ENCODE measurements around the gene ZXDC.

Gene ZXDC

DNA sequence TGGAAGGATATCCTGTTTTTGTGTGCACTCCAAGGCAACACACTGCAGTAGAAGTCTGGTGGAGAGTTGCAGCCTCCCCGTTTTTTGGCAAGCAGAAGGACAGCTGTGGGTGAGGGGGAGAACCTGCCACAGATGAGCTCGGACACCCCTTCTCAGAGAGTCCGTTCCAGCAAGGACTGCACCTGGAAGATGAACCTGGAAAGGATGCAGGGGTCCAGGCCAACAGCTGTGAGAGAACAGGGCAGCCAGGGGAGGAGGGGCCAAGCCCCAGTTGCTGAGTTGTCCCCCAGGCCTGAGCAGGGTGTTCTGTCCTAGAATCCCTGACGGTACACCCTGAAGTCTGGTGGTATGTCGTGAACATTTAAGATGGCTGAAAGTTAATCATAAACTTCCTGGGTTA, 30.2 kb downstream of the ZXDC start:
- DNase-seq: no peak
- peaks cover 17% of the 10 kb centered on the region for H3K36me3 ChIP-seq
- no peak overlapping the region for H3K27ac ChIP-seq
- TF ChIP-seq, protein P1, sequence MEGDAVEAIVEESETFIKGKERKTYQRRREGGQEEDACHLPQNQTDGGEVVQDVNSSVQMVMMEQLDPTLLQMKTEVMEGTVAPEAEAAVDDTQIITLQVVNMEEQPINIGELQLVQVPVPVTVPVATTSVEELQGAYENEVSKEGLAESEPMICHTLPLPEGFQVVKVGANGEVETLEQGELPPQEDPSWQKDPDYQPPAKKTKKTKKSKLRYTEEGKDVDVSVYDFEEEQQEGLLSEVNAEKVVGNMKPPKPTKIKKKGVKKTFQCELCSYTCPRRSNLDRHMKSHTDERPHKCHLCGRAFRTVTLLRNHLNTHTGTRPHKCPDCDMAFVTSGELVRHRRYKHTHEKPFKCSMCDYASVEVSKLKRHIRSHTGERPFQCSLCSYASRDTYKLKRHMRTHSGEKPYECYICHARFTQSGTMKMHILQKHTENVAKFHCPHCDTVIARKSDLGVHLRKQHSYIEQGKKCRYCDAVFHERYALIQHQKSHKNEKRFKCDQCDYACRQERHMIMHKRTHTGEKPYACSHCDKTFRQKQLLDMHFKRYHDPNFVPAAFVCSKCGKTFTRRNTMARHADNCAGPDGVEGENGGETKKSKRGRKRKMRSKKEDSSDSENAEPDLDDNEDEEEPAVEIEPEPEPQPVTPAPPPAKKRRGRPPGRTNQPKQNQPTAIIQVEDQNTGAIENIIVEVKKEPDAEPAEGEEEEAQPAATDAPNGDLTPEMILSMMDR (IDR thresholded peaks at IDR 0.05; ENCODE audit: low read depth, low read length): no peak
- no peaks in the 10 kb centered on the region for H3K9me3 ChIP-seq (ENCODE audit: severe bottlenecking)
- H3K4me3 ChIP-seq (ENCODE audit: low read depth, low read length): no peak overlapping the region
- no peaks in the 10 kb centered on the region for H3K27me3 ChIP-seq (ENCODE audit: insufficient read depth, low read depth, severe bottlenecking)

- Histone ChIP-seq H3K27ac (no peak overlapping the region), H3K4me3 (ENCODE audit: low read depth, low read length) (no peak overlapping the region), H3K27me3 (ENCODE audit: insufficient read depth, low read depth, severe bottlenecking) (no peaks in the 10 kb centered on the region), H3K9me3 (ENCODE audit: severe bottlenecking) (no peaks in the 10 kb centered on the region), H3K36me3 (peaks cover 18% of the 10 kb centered on the region)
- DNase-seq: no peak
- TF ChIP-seq, protein P1 (IDR thresholded peaks at IDR 0.05; ENCODE audit: low read depth, low read length): no peak
Observed at GRCh38 chr3:126442856-126443242, 32.8 kb downstream of the ZXDC start.

DNA sequence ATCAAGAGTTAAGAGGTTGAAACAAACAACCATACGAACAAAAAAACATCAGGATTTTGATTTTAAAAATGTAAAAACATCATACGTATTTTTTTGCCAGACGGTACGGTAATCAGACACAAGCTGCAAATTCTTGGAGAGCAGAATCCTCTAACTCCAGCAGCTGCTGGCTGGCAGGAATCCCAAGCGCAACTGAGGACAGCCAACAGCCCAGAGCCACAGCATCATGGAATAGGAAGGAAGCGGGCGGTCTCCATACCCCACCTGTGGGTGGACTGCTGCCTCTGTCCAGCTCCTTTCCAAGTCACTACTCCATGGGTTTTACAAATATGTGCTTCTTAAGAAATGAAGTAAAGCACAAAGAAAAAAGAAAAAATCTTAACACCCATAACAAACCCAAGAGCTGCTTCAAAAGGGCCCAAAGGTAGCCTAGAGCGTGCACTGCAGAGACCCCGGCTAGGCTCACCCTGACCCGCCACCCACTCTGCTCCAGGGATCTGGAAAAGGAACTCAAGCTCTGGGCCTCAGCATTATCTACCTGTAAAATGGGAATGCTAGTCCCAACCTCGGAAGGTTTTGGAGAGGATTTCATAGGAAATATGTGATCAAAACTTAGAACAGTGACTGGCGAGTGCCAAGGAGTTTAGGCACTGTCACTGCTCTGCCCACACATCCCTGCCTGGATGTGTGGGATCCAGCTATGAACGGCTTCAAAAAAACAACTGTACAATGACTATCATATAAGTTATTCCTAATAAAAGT, 33.4 kb downstream of the ZXDC start:
- Histone ChIP-seq H3K36me3 (peaks cover 18% of the 10 kb centered on the region), H3K27ac (no peak overlapping the region), H3K27me3 (ENCODE audit: insufficient read depth, low read depth, severe bottlenecking) (no peaks in the 10 kb centered on the region), H3K4me3 (ENCODE audit: low read depth, low read length) (no peak overlapping the region), H3K9me3 (ENCODE audit: severe bottlenecking) (no peaks in the 10 kb centered on the region)
- no peak for DNase-seq
- TF ChIP-seq, protein P1 (IDR thresholded peaks at IDR 0.05; ENCODE audit: low read depth, low read length): no peak

GRCh38 chr3:126441256-126441880, 34.3 kb downstream of the ZXDC start:
- no peak for DNase-seq
- no peak overlapping the region for H3K4me3 ChIP-seq (ENCODE audit: low read depth, low read length)
- H3K27me3 ChIP-seq (ENCODE audit: insufficient read depth, low read depth, severe bottlenecking): no peaks in the 10 kb centered on the region
- peaks cover 18% of the 10 kb centered on the region for H3K36me3 ChIP-seq
- H3K27ac ChIP-seq: no peak overlapping the region
- no peaks in the 10 kb centered on the region for H3K9me3 ChIP-seq (ENCODE audit: severe bottlenecking)
- TF ChIP-seq, protein P1 (IDR thresholded peaks at IDR 0.05; ENCODE audit: low read depth, low read length): no peak

DNA sequence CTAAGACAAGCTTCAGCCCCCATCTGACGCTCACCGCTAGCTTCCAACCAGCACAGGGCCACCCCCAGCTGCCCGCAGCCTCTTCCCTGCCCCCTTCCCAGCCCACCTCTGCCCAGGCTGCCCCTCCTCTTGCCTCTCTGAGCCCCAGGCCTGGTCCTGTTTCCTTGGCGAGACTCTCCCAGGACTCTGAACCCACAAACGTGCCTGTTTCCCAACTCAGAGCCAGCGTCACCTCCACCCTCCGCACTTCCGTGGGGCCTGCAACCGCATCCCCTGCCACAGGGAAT, 35.0 kb downstream of the ZXDC start:
- Histone ChIP-seq H3K36me3 (peaks cover 18% of the 10 kb centered on the region), H3K27ac (no peak overlapping the region), H3K27me3 (ENCODE audit: insufficient read depth, low read depth, severe bottlenecking) (no peaks in the 10 kb centered on the region), H3K4me3 (ENCODE audit: low read depth, low read length) (no peak overlapping the region), H3K9me3 (ENCODE audit: severe bottlenecking) (no peaks in the 10 kb centered on the region)
- DNase-seq: no peak
- TF ChIP-seq, protein P1 (IDR thresholded peaks at IDR 0.05; ENCODE audit: low read depth, low read length): no peak
